Spleen (tissue), 7 donors: ENCODE data around the gene ATP8A2.

Experiments used
- POLR2A ChIP-seq, 3 donors: fragments of 450-650 bp; IDR thresholded peaks; one replicate each; pipeline ENCODE4 v1.5.1; 2017; ENCODE audit warnings: antibody characterized with exemption in 3 of 3, mild to moderate bottlenecking in 1 of 3
- POLR2AphosphoS5 ChIP-seq, 3 donors: sonication (generic); formaldehyde crosslinking; IDR thresholded peaks; one replicate each; pipeline ENCODE4 v1.5.1; 2017; ENCODE audit warnings: antibody characterized with exemption in 3 of 3
- TF ChIP-seq, protein P1 (sequence below), 11 experiments: fragments of 200-600 bp in 7 of 11; fragments of 450-650 bp in 4 of 11; sonication (generic) in 4 of 11; IDR thresholded peaks in 8 of 11; conservative IDR thresholded peaks in 3 of 11; 1 replicate in 7 of 11; 2 replicates in 4 of 11; pipeline versions ENCODE4 v1.4.0 to v1.8.0; 2016 to 2021; ENCODE audit warnings: antibody characterized with exemption in 11 of 11, inconsistent platforms in 4 of 11, mild to moderate bottlenecking in 1 of 11
- donor health status: DM: no; HTN: no; CAD: no; lungs with moderate emphysema.
- donor health status: DM: no; HTN: no; CAD: no.
- donor health status: DM: no; HTN: no; CAD: no.

- TF ChIP-seq, protein P1, sequence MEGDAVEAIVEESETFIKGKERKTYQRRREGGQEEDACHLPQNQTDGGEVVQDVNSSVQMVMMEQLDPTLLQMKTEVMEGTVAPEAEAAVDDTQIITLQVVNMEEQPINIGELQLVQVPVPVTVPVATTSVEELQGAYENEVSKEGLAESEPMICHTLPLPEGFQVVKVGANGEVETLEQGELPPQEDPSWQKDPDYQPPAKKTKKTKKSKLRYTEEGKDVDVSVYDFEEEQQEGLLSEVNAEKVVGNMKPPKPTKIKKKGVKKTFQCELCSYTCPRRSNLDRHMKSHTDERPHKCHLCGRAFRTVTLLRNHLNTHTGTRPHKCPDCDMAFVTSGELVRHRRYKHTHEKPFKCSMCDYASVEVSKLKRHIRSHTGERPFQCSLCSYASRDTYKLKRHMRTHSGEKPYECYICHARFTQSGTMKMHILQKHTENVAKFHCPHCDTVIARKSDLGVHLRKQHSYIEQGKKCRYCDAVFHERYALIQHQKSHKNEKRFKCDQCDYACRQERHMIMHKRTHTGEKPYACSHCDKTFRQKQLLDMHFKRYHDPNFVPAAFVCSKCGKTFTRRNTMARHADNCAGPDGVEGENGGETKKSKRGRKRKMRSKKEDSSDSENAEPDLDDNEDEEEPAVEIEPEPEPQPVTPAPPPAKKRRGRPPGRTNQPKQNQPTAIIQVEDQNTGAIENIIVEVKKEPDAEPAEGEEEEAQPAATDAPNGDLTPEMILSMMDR (IDR thresholded peaks at IDR 0.05 in 8 of 11, conservative IDR thresholded peaks at IDR 0.05 in 3 of 11): no peak
- no peak for TF ChIP-seq POLR2AphosphoS5 (IDR thresholded peaks at IDR 0.05)
- TF ChIP-seq POLR2A (IDR thresholded peaks at IDR 0.05): no peak
These were observed 556.2 kb downstream of the ATP8A2 start for GRCh38 chr13:25927932-25928331.
